Heart left ventricle (tissue), 13 donors: ENCODE measurements around the gene AFDN.

Experiments
- POLR2A ChIP-seq, 2 donors: fragments of 450-650 bp; IDR thresholded peaks; one replicate each; pipeline ENCODE4 v1.6.1; 2017; ENCODE audit warnings: antibody characterized with exemption in 2 of 2, mild to moderate bottlenecking in 2 of 2, moderate library complexity in 2 of 2
- TF ChIP-seq, protein P1 (sequence below), 12 donors: fragments of 200-600 bp; sonication (generic) in 4 of 12; IDR thresholded peaks; one replicate each; pipeline versions ENCODE4 v1.5.0 to v1.8.0; 2018 to 2022; ENCODE audit warnings: antibody characterized with exemption in 12 of 12, mild to moderate bottlenecking in 5 of 12
- donor health status: ischemic (EF 13 %, LVEDD 7.1; RV severe dilation, severe dysfunction).
- donor health status: DM: no; HTN: yes; CAD: no.
- donor health status: DM: no; HTN: no; CAD: no.
- donor health status: ischemic (EF 25% LVEDD 6.9; RV normal size, moderate dysfunction).
- donor health status: ischemic (EF 25% LVEDD 5.7; RV mildly dilated, moderate dysfunction).
- donor health status: ischemic (EF 35%, LVEDD 5.7; RV mildly dilated, moderate dysfunction).
- donor health status: nonischemic (EF 11% LVEDD 7.7; RV severe dilation, severe dysfunction).
- donor health status: DM: yes; HTN: yes; CAD: no.
- donor health status: PGD.
- donor health status: ischemic (EF 29% LVEDD 5.4; RV normal size, mild dysfunction).
- donor health status: nonischemic (EF 23%, LVEDD 6.1; RV moderate dilation, normal function).

DNA sequence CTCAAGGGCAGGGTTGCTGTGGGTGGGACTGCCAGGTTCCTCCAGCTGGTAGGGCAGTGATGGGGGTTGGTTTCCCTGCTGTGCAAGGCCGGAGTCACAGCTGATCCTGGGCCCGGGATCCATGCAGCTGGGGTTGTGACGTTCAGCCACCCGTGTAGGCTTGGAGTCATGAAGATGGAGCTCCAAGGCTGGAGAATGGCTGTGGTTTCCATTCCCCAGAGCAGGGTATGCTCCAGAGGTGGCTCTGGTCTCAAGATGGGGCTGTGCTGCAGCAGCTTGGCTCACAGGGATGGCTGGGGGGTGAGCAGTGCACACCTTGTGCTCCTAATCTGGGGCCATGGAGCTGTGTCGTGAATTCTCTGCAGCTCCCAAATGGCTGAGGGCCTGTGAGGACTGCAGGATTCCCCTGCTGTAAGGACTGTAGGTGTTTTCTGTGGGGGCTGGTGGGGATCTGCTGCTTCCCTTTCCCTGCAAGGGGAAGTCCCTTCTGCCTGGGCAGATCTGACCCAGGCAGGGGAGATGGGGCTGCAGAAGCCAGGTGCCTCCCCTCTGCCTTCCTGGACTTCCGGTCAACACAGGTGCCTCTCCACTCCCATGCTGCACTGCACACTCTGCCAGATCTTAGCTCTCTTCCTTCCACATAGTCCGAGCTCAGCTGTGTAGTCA is 186.7 kb downstream of the AFDN start:
- TF ChIP-seq, protein P1, sequence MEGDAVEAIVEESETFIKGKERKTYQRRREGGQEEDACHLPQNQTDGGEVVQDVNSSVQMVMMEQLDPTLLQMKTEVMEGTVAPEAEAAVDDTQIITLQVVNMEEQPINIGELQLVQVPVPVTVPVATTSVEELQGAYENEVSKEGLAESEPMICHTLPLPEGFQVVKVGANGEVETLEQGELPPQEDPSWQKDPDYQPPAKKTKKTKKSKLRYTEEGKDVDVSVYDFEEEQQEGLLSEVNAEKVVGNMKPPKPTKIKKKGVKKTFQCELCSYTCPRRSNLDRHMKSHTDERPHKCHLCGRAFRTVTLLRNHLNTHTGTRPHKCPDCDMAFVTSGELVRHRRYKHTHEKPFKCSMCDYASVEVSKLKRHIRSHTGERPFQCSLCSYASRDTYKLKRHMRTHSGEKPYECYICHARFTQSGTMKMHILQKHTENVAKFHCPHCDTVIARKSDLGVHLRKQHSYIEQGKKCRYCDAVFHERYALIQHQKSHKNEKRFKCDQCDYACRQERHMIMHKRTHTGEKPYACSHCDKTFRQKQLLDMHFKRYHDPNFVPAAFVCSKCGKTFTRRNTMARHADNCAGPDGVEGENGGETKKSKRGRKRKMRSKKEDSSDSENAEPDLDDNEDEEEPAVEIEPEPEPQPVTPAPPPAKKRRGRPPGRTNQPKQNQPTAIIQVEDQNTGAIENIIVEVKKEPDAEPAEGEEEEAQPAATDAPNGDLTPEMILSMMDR (IDR thresholded peaks at IDR 0.05) = no peak
- no peak for TF ChIP-seq POLR2A (IDR thresholded peaks at IDR 0.05)
